Dermis microvascular lymphatic vessel endothelial cell (primary cell): ENCODE data around the gene HPSE2. TPM values are rescaled to one million over a fixed set of nuclear protein-coding genes. Genes with fewer than 3 reads are reported as not detected.
"Not testable (repeated sequence)": the region's sequence is repeated elsewhere in the genome, so short reads cannot be mapped to it uniquely, and the experiment has no call there.

ENCODE experiments used
- DNase-seq, 2 donors: peaks; one replicate each; pipeline versions ENCODE4 v3.0.0 to v3.0.0-alpha.2; 2010; ENCODE audit warnings: low read depth in 2 of 2
- total RNA-seq: library from RNA; depleted of rRNA; stranded (reverse); fragments of >200 nt; gene quantifications from 2 replicates; pipeline ENCODE4 v1.2.1, GENCODE V29; 2014

Gene HPSE2
- total RNA-seq, 1 donor from 2014 or later = under 0.01 TPM

DNA sequence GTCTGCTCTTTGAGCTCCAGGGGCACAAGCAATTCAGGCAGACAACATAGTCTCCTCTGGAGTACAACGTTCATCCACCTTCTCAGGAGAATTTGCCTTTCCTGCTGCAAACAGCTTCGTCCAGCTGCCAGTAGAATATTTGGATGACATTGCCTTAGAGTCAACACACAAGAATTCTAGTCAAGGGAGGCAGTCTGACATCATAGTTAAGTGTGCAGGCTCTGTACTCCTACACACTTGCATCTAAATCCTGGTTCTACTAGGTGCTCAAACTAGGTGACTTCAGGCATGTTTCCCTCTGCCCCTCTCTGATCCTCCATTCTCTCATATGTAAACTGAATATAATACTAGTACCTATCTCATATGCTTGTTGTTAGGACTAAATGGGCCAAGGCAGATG is 314.8 kb downstream of the HPSE2 start:
- DNase-seq = no peak

DNA sequence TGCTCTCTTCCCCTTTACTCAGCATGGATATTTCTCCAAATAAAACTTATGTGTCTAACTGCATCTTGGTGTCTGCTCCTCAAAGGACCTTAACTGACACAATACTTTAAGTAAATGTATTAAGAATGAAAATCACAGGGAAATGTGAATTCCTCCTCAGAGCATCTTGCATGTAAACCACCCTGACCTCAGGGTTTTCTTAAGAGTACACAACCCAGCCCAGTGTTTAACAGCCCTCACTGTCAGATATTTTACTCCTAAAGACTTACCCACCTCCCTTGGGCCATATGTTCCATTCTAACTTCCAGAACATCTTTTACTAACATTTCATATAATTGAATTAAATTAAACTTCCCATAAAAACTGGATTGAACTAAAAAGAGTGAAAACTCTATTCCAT is 315.3 kb downstream of the HPSE2 start:
- DNase-seq = no peak

GRCh38 chr10:98919899-98920298 is 315.8 kb downstream of the HPSE2 start:
- DNase-seq = no peak

DNA sequence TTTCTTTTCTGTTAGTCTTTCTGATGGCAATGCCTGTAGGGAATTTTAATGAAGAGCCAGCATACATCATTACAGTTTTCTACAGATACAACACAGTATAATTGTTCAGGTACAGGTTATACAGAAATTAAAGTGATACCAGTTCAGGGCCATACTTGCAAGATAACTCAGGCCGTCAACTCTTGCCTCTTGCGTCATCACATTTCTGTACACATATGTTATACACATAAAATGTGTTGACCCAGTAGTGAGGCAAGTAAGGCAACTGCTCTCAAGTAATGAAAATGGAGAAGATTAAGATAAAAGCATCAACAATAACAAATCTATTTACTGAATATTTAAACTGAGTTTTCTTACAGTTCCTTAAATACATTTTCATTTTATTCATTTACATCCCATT is 317.8 kb downstream of the HPSE2 start:
- DNase-seq = no peak

DNA sequence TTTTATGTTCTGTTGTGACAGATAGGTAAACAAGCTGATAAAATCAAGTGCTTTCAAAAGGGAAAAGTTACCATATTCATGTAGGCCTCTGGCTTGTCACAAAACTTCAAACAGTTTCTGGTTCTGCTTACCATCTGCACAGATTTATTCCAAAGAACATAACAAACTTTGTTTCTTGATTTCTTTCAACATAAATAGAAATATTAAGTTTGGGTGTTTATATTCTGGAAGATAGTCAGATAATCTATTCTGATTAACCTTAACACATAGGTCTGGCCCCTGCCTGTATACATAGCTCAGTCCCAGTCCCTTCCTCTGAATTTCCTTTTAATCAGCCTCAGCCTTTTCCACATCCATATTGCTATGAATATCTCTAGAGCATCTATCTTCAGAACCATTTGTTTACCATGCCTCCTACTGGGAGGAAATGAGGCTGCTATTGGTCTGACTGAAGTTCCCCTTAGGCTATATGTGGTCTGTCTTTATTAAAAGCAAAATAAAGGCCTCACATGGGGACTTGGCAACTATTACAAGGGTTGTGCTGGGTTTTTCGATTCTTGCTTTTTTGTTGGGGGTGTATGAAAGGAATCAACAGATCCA is 319.0 kb downstream of the HPSE2 start:
- no peak for DNase-seq

DNA sequence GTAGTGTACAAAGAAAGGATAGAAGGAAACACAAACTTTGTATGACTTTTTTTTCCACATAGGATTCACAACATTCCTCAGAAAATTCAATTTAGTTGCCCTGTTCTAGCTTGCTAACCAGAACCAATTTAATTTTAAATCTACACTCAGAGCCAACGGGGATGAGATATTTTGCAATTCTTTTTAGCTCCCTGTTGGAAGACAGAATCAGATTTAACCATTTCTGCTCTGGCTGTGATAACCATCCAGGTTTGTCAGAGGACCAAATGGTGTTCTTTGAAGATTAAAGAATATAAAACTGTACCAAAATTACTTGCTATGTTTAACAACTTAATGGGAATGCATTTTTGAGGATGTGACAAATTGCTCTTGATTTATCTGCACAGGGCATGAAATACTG is 319.7 kb downstream of the HPSE2 start:
- DNase-seq = no peak

GRCh38 chr10:98910546-98910945 is 325.1 kb downstream of the HPSE2 start:
- no peak for DNase-seq

GRCh38 chr10:98910048-98910447 is 325.6 kb downstream of the HPSE2 start:
- no peak for DNase-seq

- DNase-seq = no peak
Measured at GRCh38 chr10:98908868-98909267, 326.8 kb downstream of the HPSE2 start.

- DNase-seq = not testable (repeated sequence)
Measured at GRCh38 chr10:98908247-98908646, 327.4 kb downstream of the HPSE2 start.

- DNase-seq = no peak
Measured at GRCh38 chr10:98901441-98902110, 334.1 kb downstream of the HPSE2 start.

DNA sequence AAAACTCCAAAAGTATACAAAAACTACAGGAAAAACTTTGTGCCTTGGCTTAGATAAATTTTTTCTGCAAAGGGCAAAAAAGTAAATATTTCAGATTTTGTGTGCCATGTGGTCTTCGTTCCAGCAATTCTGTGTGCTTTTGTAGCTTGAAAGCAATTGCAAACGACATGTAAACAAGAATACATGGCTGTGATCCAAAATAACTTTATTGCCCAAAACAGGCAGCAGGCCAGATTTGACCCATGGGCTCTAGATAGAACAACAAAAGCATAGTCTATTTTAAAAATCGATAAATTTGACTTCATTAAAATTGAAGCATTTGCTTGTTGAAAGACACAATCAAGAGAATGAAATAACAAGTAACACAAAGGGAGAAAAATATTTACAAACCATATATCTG is 336.6 kb downstream of the HPSE2 start:
- DNase-seq = no peak

DNA sequence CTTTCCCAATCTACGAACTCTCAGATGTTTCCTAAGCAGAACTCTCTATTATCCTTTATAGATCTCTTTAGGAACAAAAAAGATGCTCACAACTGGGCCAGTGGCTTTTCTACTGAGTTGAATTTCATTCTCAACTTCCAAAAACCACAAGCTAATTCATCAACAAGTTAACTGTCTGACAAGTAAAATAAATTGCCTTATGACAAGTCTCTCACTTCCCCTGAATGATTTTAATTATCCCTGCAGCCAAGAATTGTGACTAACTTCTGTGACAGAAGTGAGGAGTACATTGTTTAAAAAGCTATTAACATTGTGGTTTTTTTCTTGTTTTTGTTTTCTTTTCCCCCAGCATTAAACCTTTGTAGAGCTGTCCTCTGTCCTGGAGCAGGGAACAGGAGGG is 343.1 kb downstream of the HPSE2 start:
- DNase-seq = no peak

DNA sequence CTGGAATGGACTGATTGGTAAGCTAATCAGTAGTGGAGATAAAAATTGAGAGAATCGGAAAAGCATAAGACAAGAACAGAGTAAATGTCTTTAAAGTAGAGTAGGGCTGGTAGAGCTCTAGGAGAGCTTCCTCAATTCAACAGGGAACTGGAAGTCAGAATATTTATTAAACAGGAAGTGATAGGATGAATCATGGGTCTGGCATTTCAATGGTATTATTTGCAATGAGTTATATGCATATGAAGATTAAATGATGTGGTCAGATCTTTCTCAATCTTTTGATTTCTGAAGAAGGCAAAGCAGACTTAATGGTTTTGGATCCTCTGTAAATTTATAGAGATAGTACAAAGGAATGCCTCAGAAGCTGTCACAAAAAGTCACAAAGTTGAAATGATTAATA is 349.0 kb downstream of the HPSE2 start:
- DNase-seq = peak in 1 of 2 donors; percentile 0

- no peak for DNase-seq
Measured at GRCh38 chr10:98885378-98885777, 350.3 kb downstream of the HPSE2 start.

DNA sequence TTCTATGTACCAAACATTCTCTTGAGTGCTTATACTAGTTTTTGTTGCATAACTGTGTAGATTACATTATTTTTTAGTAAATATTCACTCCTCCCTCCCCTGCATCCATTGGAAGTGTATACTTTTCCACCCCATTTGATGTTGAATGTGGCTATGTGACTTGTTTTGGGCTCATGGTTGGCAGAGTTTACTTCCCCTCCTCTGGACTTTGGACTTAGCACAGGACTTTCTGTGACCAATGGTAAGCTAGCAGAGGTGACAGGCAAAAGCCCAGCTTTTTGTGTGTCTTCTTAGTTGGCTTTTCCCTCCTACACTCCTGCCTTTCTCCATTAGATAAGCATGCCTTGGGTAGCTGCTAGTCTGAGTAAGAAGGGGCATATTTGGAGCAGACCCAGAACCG is 353.9 kb downstream of the HPSE2 start:
- DNase-seq = no peak

DNA sequence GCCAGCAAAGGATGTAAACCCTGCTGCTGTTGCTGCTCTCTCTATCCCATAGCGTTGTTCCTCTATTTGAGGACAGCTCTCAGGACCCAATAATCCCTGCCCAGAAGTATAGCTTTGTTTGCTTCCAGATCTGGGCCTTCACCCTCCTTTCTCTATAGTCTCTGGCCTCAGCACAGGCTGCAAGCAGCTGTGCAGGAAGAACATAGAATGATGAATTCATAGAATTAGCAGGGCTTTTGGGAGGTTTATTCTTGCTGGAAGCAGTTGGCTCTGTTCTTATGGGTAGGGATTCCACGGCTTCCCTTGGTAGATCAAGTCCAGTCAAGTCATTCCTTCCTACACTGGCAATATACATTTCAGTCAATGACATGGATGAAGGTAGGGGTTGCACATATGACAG is 354.7 kb downstream of the HPSE2 start:
- no peak for DNase-seq

GRCh38 chr10:98878921-98879320 is 356.7 kb downstream of the HPSE2 start:
- no peak for DNase-seq

DNA sequence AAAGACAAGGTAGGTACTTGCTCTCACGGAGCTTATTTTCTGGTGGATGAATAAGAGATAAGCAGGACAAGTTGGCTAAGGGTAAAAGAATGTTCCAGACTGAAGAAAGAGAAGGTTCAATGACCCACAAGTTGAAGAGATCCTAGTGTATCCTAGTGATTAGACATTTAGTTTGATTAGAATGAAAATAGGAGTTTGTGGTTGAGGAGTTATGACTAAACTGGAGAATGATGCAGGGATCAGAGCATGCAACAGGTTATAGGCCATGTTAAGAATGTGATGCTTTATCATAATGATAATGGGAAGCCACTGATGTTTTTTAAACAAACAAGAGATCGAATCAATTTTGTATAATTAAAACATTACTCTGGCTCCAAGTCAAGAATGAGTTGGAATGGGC is 357.2 kb downstream of the HPSE2 start:
- DNase-seq = no peak

GRCh38 chr10:98861962-98862361 is 373.7 kb downstream of the HPSE2 start:
- no peak for DNase-seq

DNA sequence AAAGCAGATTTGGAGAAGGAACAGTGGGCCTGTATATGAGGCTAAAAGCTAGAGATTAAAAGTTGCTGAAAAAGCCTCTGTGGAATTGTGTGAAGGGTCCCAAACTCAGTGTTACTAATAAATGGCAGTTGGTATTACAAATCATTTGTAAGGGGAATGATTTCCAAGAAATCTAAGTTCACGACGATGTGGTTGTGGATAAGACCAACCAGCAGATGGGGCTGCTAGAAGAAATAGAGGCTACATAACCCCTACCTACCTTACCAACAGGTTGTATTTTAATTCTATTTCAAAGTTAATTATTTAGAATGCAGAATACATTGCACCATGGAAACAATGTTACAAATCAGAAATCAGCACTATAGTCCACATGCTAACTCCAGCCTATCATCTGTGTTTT is 377.1 kb downstream of the HPSE2 start:
- DNase-seq = no peak

GRCh38 chr10:98855403-98856189 is 380.1 kb downstream of the HPSE2 start:
- DNase-seq = no peak

GRCh38 chr10:98852686-98853085 is 383.0 kb downstream of the HPSE2 start:
- DNase-seq = no peak
